A172 (cell line): ENCODE measurements around the gene INPP5D. TPM values are rescaled to one million over a fixed set of nuclear protein-coding genes. Genes with fewer than 3 reads are reported as not detected.
"Not testable (repeated sequence)": the region's sequence is repeated elsewhere in the genome, so short reads cannot be mapped to it uniquely, and the experiment has no call there.

Experiments used
- DNase-seq: peaks from one replicate; pipeline ENCODE4 v3.0.0-alpha.2; 2015; ENCODE audit warnings: low spot score
- total RNA-seq: library from RNA; depleted of rRNA; stranded (reverse); fragments of >200 nt; shearing (Covaris generic); gene quantifications from 2 replicates; pipeline ENCODE4 v1.2.3, GENCODE V29; 2014

Gene INPP5D
- total RNA-seq, 1 experiment from 2014 or later: 0.84 TPM

GRCh38 chr2:233116946-233117345 is 56.8 kb downstream of the INPP5D start:
- DNase-seq: no peak

GRCh38 chr2:233117351-233117750 is 57.2 kb downstream of the INPP5D start:
- DNase-seq: no peak

GRCh38 chr2:233117811-233118647 is 57.9 kb downstream of the INPP5D start:
- DNase-seq: no peak

GRCh38 chr2:233118648-233119000 is 58.5 kb downstream of the INPP5D start:
- no peak for DNase-seq

- no peak for DNase-seq
Observed at GRCh38 chr2:233119123-233119522, 59.0 kb downstream of the INPP5D start.

- no peak for DNase-seq
Observed at GRCh38 chr2:233119806-233120205, 59.7 kb downstream of the INPP5D start.

GRCh38 chr2:233120459-233120858 is 60.3 kb downstream of the INPP5D start:
- no peak for DNase-seq

- DNase-seq: no peak
Observed at GRCh38 chr2:233121856-233122255, 61.7 kb downstream of the INPP5D start.

- DNase-seq: no peak
Observed at GRCh38 chr2:233122541-233122940, 62.4 kb downstream of the INPP5D start.

GRCh38 chr2:233123576-233123975 is 63.4 kb downstream of the INPP5D start:
- not testable (repeated sequence) for DNase-seq

- no peak for DNase-seq
Observed at GRCh38 chr2:233124421-233125080, 64.4 kb downstream of the INPP5D start.

GRCh38 chr2:233125455-233126065 is 65.4 kb downstream of the INPP5D start:
- DNase-seq: no peak

GRCh38 chr2:233129351-233129978 is 69.3 kb downstream of the INPP5D start:
- no peak for DNase-seq

GRCh38 chr2:233130024-233130423 is 69.9 kb downstream of the INPP5D start:
- DNase-seq: no peak

- no peak for DNase-seq
Observed at GRCh38 chr2:233130481-233131020, 70.4 kb downstream of the INPP5D start.

- DNase-seq: no peak
Observed at GRCh38 chr2:233131936-233132720, 72.0 kb downstream of the INPP5D start.

- no peak for DNase-seq
Observed at GRCh38 chr2:233133239-233133638, 73.1 kb downstream of the INPP5D start.

GRCh38 chr2:233135421-233135820 is 75.3 kb downstream of the INPP5D start:
- DNase-seq: no peak

- no peak for DNase-seq
Observed at GRCh38 chr2:233137040-233137439, 76.9 kb downstream of the INPP5D start.

- no peak for DNase-seq
Observed at GRCh38 chr2:233140077-233140585, 80.0 kb downstream of the INPP5D start.

GRCh38 chr2:233140978-233141377 is 80.8 kb downstream of the INPP5D start:
- no peak for DNase-seq
